Heart left ventricle (tissue), 16 donors: Measurements from ENCODE around the gene MAP2K5. TPM values are rescaled to one million over a fixed set of nuclear protein-coding genes. Genes with fewer than 3 reads are reported as not detected.

Experiments
- ATAC-seq, 4 donors: fragments of 200-7000 bp; cut with Tn5 transposase; one replicate each; pipeline ENCODE4 v1.9.1; 2020 to 2022; ENCODE audit warnings: moderate library complexity in 4 of 4, mild to moderate bottlenecking in 3 of 4, moderate number of reproducible peaks in 1 of 4
- DNase-seq, 5 donors: peaks; one replicate each; pipeline ENCODE4 v3.0.0-alpha.2; 2020
- H3K27ac ChIP-seq, 12 donors: fragments of 200-600 bp; sonication (generic) in 4 of 12; one replicate each; pipeline versions ENCODE4 v1.5.0 to v1.8.0; 2016 to 2022; ENCODE audit warnings: mild to moderate bottlenecking in 2 of 12
- H3K27me3 ChIP-seq, 9 donors: fragments of 200-600 bp; sonication (generic) in 2 of 9; one replicate each; pipeline versions ENCODE4 v1.5.1 to v1.8.0; 2016 to 2022; ENCODE audit warnings: mild to moderate bottlenecking in 3 of 9
- H3K36me3 ChIP-seq, 9 donors: fragments of 200-600 bp; sonication (generic) in 2 of 9; one replicate each; pipeline versions ENCODE4 v1.5.0 to v1.8.0; 2018 to 2022; ENCODE audit warnings: mild to moderate bottlenecking in 2 of 9
- H3K4me1 ChIP-seq, 12 donors: fragments of 200-600 bp; sonication (generic) in 4 of 12; one replicate each; pipeline versions ENCODE4 v1.5.0 to v1.8.0; 2016 to 2022; ENCODE audit warnings: mild to moderate bottlenecking in 3 of 12
- H3K4me3 ChIP-seq, 12 donors: fragments of 200-600 bp; sonication (generic) in 4 of 12; one replicate each; pipeline versions ENCODE4 v1.5.0 to v1.8.0; 2017 to 2022; ENCODE audit warnings: mild to moderate bottlenecking in 9 of 12, moderate library complexity in 4 of 12
- H3K9me3 ChIP-seq, 12 donors: fragments of 200-600 bp; sonication (generic) in 4 of 12; one replicate each; pipeline versions ENCODE4 v1.5.0 to v1.8.0; 2016 to 2022; ENCODE audit warnings: mild to moderate bottlenecking in 1 of 12
- POLR2A ChIP-seq, 2 donors: fragments of 450-650 bp; IDR thresholded peaks; one replicate each; pipeline ENCODE4 v1.6.1; 2017; ENCODE audit warnings: antibody characterized with exemption in 2 of 2, mild to moderate bottlenecking in 2 of 2, moderate library complexity in 2 of 2
- WGBS, 4 donors: extraction: QIAGEN DNeasy Blood & Tissue Kit in 2 of 4; methylation state at CpG; one replicate each; pipeline versions ENCODE4 v1.1.5 to v1.1.7; 2013 to 2018; 5-methylcytosine and 5-hydroxymethylcytosine counted together
- intact Hi-C, 10 donors: fragments of 100-400 bp; cut with DNase I; formaldehyde crosslinking; loops; one replicate each; pipeline versions ENCODE4 v1.11.1 to v1.14.2; 2022
- polyA plus RNA-seq, 2 donors: library from polyadenylated mRNA; stranded (reverse); fragments of 200-250 nt; gene quantifications; one replicate each; pipeline ENCODE4 v1.2.3, GENCODE V29; 2013
- total RNA-seq, 9 donors: library from RNA; depleted of rRNA in 2 of 9; stranded (reverse); fragments of >200 nt in 2 of 9; fragmentation: NEBNext Ultra II Directional in 3 of 9; extraction: Animal tissue kit (Norgen Biotek cat#: 25700) in 3 of 9; gene quantifications; one replicate each; pipeline versions ENCODE4 v1.1.0 to v1.2.4, GENCODE V29; 2016 to 2023
- TF ChIP-seq, protein P1 (sequence below), 12 donors: fragments of 200-600 bp; sonication (generic) in 4 of 12; IDR thresholded peaks; one replicate each; pipeline versions ENCODE4 v1.5.0 to v1.8.0; 2018 to 2022; ENCODE audit warnings: antibody characterized with exemption in 12 of 12, mild to moderate bottlenecking in 5 of 12
- donor health status: ischemic (EF 13 %, LVEDD 7.1; RV severe dilation, severe dysfunction).
- donor health status: healthy with polysubstance abuse.
- donor health status: DM: no; HTN: yes; CAD: no.
- donor health status: DM: no; HTN: no; CAD: no.
- donor health status: ischemic (EF 25% LVEDD 6.9; RV normal size, moderate dysfunction).
- donor health status: ischemic (EF 25% LVEDD 5.7; RV mildly dilated, moderate dysfunction).
- donor health status: healthy.
- donor health status: DM: yes; HTN: yes; CAD: no.
- donor health status: ischemic (EF 35%, LVEDD 5.7; RV mildly dilated, moderate dysfunction).
- donor health status: nonischemic (EF 11% LVEDD 7.7; RV severe dilation, severe dysfunction).
- donor health status: DM: yes; HTN: yes; CAD: no.
- donor health status: PGD.
- donor health status: ischemic (EF 29% LVEDD 5.4; RV normal size, mild dysfunction).
- donor health status: nonischemic (EF 23%, LVEDD 6.1; RV moderate dilation, normal function).

Gene MAP2K5
- total and polyA plus RNA-seq, 11 donors = 8.1 to 32.0 (median 19.1) TPM

DNA sequence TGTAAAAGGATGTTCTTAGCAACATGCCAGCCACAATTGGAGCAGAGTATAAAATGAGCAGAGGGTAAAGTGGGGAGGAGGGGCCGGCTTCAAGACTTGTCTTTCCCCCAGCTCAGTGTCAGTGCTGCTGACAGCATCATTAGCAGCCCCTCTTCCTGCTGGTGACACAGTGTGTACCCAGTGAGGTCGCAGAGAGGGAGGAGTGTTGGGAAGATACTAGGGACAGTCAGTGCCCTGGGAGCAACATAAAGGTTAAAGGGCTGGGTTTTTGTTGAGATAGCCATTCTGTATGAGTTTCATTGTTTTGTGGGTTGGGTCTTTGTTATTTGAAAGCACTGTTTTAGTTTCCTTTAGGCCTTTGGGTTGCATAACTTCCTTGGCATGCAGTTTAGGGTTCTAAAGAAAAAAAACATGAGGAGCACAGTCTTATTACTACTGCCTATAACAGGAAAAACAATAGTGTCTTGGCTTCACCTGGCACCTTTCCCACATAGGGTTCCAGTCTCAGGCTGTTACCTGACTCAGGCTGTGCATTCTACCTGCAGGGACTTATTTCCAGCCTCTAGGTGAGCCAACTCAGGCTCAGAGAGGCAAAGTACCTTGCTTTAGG is 188.7 kb downstream of the MAP2K5 start:
- no peak for ATAC-seq
- no peaks in the 10 kb centered on the region for H3K36me3 ChIP-seq
- DNase-seq = no peak
- H3K4me1 ChIP-seq = peaks cover 0 to 7% (median 0%) of the 10 kb centered on the region in 12 donors
- intact Hi-C loops = no loop called here
- no peak overlapping the region for H3K4me3 ChIP-seq
- no peaks in the 10 kb centered on the region for H3K27me3 ChIP-seq
- 29 to 58% (median 35%) methylated on average over 2 of the region's 2 CpGs for WGBS, 4 donors
- TF ChIP-seq POLR2A (IDR thresholded peaks at IDR 0.05) = no peak
- TF ChIP-seq, protein P1, sequence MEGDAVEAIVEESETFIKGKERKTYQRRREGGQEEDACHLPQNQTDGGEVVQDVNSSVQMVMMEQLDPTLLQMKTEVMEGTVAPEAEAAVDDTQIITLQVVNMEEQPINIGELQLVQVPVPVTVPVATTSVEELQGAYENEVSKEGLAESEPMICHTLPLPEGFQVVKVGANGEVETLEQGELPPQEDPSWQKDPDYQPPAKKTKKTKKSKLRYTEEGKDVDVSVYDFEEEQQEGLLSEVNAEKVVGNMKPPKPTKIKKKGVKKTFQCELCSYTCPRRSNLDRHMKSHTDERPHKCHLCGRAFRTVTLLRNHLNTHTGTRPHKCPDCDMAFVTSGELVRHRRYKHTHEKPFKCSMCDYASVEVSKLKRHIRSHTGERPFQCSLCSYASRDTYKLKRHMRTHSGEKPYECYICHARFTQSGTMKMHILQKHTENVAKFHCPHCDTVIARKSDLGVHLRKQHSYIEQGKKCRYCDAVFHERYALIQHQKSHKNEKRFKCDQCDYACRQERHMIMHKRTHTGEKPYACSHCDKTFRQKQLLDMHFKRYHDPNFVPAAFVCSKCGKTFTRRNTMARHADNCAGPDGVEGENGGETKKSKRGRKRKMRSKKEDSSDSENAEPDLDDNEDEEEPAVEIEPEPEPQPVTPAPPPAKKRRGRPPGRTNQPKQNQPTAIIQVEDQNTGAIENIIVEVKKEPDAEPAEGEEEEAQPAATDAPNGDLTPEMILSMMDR (IDR thresholded peaks at IDR 0.05) = no peak
- H3K9me3 ChIP-seq = no peaks in the 10 kb centered on the region
- no peak overlapping the region for H3K27ac ChIP-seq

DNA sequence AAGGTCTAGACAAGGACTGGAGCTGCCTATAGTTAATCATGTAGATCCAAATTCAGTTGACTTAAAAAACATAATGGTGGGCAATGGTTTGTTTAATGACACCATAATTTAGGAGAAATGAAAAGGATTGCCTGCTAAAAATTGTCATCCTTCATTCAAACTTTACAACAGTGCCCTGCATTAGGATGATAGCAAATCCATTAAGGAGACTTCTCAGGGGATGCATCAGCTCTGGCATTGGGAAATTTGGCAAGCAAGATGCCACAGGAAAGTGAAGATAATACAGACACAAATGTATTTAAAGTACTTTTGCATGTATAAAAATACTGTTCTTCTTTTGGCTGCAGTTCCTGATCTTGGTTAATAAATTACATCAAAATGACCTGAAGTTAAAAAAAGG is 189.7 kb downstream of the MAP2K5 start:
- Histone ChIP-seq H3K4me3 (no peak overlapping the region), H3K27me3 (no peaks in the 10 kb centered on the region), H3K27ac (no peak overlapping the region), H3K36me3 (no peaks in the 10 kb centered on the region), H3K9me3 (no peaks in the 10 kb centered on the region), H3K4me1 (peaks cover 0 to 7% (median 0%) of the 10 kb centered on the region in 12 donors)
- DNase-seq = no peak
- TF ChIP-seq, protein P1 (IDR thresholded peaks at IDR 0.05) = no peak
- no peak for TF ChIP-seq POLR2A (IDR thresholded peaks at IDR 0.05)
- no peak for ATAC-seq
- intact Hi-C loops = no loop called here

DNA sequence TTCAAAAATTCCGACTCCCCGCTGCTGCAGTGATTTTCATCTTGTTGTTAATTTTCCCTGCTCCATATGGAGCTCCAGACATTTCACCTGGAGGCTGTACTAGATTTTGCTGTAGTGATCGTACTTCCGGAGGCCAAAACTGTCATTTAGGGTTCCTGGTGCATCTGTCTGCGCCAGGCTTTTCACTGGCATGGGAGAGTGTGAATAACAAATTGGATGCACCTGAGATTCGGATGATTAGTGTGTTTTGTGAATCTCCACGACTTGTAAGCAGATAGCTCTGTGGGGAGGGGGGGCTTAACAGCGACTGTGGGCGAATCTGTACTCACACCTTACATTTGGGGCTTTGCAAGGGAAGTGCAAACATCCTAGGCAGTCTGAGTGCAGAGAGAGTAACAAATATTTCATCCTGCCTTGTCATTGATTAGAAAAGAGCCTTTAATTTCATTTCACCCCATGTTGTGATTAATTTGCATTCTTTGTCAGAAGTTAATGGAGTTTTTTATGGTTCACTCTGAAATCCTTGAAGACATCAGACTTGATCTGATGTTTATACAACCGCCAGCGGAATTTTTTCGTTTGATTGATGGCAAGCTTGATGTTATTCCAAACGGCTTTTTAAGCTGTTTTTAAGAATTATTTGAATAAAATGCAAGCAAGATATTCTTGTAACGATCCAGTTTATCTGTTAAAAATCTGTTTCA is 190.3 kb downstream of the MAP2K5 start:
- intact Hi-C loops = no loop called here
- H3K4me1 ChIP-seq = peaks cover 0 to 7% (median 0%) of the 10 kb centered on the region in 12 donors
- DNase-seq = no peak
- H3K36me3 ChIP-seq = no peaks in the 10 kb centered on the region
- no peak overlapping the region for H3K4me3 ChIP-seq
- 91 to 94% (median 93%) methylated on average over 14 of the region's 14 CpGs for WGBS, 4 donors
- TF ChIP-seq POLR2A (IDR thresholded peaks at IDR 0.05) = no peak
- TF ChIP-seq, protein P1 (IDR thresholded peaks at IDR 0.05) = no peak
- ATAC-seq = no peak
- no peaks in the 10 kb centered on the region for H3K27me3 ChIP-seq
- no peak overlapping the region for H3K27ac ChIP-seq
- H3K9me3 ChIP-seq = no peaks in the 10 kb centered on the region

DNA sequence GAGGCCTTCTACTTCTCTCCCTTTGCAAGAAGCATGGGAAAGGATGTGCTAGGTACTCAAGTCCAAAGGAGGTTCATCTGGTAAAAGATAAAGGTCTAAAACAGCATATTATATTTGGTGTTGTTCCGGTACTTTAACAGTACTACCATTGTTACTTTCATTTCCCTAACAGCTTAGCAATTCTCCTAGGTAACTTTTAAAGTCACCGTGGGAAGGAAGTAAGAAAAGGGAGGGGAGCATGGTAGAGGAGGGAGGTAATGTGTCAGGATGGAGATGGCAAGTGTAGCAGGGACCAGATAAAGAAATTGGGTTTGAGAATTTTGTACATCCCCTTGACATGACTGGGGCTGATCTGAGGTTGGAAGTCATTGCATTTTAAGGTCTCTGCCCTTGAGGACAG is 193.4 kb downstream of the MAP2K5 start:
- Histone ChIP-seq H3K27me3 (no peaks in the 10 kb centered on the region), H3K36me3 (no peaks in the 10 kb centered on the region), H3K4me3 (no peak overlapping the region), H3K4me1 (peaks cover 0 to 7% (median 0%) of the 10 kb centered on the region in 12 donors), H3K9me3 (no peaks in the 10 kb centered on the region), H3K27ac (no peak overlapping the region)
- WGBS, 4 donors = 17 to 28% (median 27%) methylated on average over 2 of the region's 2 CpGs
- intact Hi-C loops = no loop called here
- DNase-seq (no peak), ATAC-seq (no peak)
- TF ChIP-seq, protein P1 (IDR thresholded peaks at IDR 0.05) = no peak
- no peak for TF ChIP-seq POLR2A (IDR thresholded peaks at IDR 0.05)
